ENCODE measurements around the gene AXDND1. TPM values are rescaled to one million over a fixed set of nuclear protein-coding genes. Genes with fewer than 3 reads are reported as not detected.

Gene AXDND1
- total and polyA plus RNA-seq, 2 experiments from 2014 or later = not detected

DNA sequence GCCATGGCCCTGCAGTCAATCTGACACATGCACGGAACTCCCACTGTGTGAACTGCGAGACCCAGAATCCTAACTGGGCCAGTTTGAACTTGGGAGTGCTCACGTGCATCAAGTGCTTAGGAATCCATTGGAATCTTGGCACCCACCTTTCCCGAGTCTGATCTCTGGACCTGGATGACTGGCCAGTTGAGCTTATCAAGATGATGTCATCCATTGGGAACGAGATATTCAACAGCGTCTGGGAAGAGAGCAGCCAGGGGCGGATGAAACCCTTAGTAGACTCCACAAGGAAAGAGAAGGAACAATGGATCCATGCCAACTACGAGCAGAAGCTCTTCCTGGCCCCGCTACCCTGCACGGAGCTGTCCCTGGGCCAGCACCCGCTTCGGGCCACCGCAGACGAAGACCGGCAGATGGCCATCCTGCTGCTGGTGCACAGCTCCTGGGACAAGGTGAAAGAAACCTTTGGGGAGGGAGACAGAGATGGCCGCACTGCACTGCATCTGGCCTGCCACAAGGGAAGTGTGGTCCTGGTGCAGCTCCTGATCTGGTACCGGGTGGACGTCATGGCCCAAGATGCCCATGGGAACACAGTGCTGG is 222.8 kb downstream of the AXDND1 start:
- H3K27me3 ChIP-seq (ENCODE audit: insufficient read depth) = peaks cover 85% of the 10 kb centered on the region

More for the DNA sequence above, 222.8 kb downstream of the AXDND1 start:
- Mint-ChIP-seq H3K4me1 (peaks cover 14% of the 10 kb centered on the region), H3K36me3 (ENCODE audit: low read depth) (no peaks in the 10 kb centered on the region), H3K4me3 (no peak overlapping the region), H3K9me3 (peaks cover 6% of the 10 kb centered on the region; the same call in 1 of the 3 replicates), H3K27me3 (ENCODE audit: insufficient read depth, low read depth, poor library complexity) (peaks cover 47% of the 10 kb centered on the region), H3K27ac (no peak overlapping the region)
- Histone ChIP-seq H3F3A (replicated peaks; ENCODE audit: low read depth) (0 out of 2 replicates have a peak, but pooled peaks cover 9% of the 10 kb centered on the region), H3K4me1 (ENCODE audit: insufficient read depth) (peaks cover 4% of the 10 kb centered on the region; the same call in 1 of the 2 replicates), H3K79me2 (replicated peaks; ENCODE audit: insufficient read depth) (no peaks in the 10 kb centered on the region), H4K20me1 (replicated peaks; ENCODE audit: insufficient read depth) (no peaks in the 10 kb centered on the region), H3K4me3 (no peak overlapping the region), H3K27ac (ENCODE audit: low read depth) (no peak overlapping the region), H3K36me3 (ENCODE audit: insufficient read depth) (no peaks in the 10 kb centered on the region), H2AFZ (no peak overlapping the region), H3K4me2 (no peak overlapping the region), H3K9me2 (ENCODE audit: insufficient read depth) (peaks cover 7% of the 10 kb centered on the region; the same call in 1 of the 2 replicates)
- no peak for ATAC-seq
- no peak for TF ChIP-seq ZNF462 (CRISPR knock-in tag; IDR thresholded peaks at IDR 0.05)
- no peak for TF ChIP-seq NANOG (IDR thresholded peaks at IDR 0.05; ENCODE audit: borderline replicate concordance)
- TF ChIP-seq EZH2 (IDR thresholded peaks at IDR 0.05; ENCODE audit: low read depth, unreplicated experiment) = no peak
- TF ChIP-seq, protein P1, sequence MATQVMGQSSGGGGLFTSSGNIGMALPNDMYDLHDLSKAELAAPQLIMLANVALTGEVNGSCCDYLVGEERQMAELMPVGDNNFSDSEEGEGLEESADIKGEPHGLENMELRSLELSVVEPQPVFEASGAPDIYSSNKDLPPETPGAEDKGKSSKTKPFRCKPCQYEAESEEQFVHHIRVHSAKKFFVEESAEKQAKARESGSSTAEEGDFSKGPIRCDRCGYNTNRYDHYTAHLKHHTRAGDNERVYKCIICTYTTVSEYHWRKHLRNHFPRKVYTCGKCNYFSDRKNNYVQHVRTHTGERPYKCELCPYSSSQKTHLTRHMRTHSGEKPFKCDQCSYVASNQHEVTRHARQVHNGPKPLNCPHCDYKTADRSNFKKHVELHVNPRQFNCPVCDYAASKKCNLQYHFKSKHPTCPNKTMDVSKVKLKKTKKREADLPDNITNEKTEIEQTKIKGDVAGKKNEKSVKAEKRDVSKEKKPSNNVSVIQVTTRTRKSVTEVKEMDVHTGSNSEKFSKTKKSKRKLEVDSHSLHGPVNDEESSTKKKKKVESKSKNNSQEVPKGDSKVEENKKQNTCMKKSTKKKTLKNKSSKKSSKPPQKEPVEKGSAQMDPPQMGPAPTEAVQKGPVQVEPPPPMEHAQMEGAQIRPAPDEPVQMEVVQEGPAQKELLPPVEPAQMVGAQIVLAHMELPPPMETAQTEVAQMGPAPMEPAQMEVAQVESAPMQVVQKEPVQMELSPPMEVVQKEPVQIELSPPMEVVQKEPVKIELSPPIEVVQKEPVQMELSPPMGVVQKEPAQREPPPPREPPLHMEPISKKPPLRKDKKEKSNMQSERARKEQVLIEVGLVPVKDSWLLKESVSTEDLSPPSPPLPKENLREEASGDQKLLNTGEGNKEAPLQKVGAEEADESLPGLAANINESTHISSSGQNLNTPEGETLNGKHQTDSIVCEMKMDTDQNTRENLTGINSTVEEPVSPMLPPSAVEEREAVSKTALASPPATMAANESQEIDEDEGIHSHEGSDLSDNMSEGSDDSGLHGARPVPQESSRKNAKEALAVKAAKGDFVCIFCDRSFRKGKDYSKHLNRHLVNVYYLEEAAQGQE (IDR thresholded peaks at IDR 0.05; ENCODE audit: unreplicated experiment) = no peak
- no peak for TF ChIP-seq ZNF114 (CRISPR knock-in tag; IDR thresholded peaks at IDR 0.05)
- no peak for TF ChIP-seq CTCF (conservative IDR thresholded peaks at IDR 0.05; ENCODE audit: low read depth in 2 of 2)
- TF ChIP-seq ETS1 (IDR thresholded peaks at IDR 0.05) = no peak
- no peak for DNase-seq (ENCODE audit: low spot score)

All from GM23338 (cell line).